Coronary artery (tissue), 2 donors: Measurements from ENCODE around the gene LUC7L3.
A peak's percentile ranks its signal among the peaks of the same experiment; 100 is the strongest.
"Not testable (repeated sequence)": the region's sequence is repeated elsewhere in the genome, so short reads cannot be mapped to it uniquely, and the experiment has no call there.

Experiments
- DNase-seq: peaks from one replicate; pipeline ENCODE4 v3.0.0-alpha.2; 2017; ENCODE audit warnings: low spot score
- H3K27ac ChIP-seq, 2 donors: fragments of 200-600 bp; sonication (generic); one replicate each; pipeline ENCODE4 v1.5.1; 2016 to 2019
- H3K4me3 ChIP-seq: fragments of 200-600 bp; sonication (generic); 2 replicates; pipeline ENCODE4 v1.5.1; 2016; ENCODE audit warnings: mild to moderate bottlenecking, moderate library complexity
- TF ChIP-seq, protein P1 (sequence below): fragments of 200-600 bp; sonication (generic); IDR thresholded peaks from one replicate; pipeline ENCODE4 v1.5.1; 2019; ENCODE audit warnings: antibody characterized with exemption

The LUC7L3 gene

DNA sequence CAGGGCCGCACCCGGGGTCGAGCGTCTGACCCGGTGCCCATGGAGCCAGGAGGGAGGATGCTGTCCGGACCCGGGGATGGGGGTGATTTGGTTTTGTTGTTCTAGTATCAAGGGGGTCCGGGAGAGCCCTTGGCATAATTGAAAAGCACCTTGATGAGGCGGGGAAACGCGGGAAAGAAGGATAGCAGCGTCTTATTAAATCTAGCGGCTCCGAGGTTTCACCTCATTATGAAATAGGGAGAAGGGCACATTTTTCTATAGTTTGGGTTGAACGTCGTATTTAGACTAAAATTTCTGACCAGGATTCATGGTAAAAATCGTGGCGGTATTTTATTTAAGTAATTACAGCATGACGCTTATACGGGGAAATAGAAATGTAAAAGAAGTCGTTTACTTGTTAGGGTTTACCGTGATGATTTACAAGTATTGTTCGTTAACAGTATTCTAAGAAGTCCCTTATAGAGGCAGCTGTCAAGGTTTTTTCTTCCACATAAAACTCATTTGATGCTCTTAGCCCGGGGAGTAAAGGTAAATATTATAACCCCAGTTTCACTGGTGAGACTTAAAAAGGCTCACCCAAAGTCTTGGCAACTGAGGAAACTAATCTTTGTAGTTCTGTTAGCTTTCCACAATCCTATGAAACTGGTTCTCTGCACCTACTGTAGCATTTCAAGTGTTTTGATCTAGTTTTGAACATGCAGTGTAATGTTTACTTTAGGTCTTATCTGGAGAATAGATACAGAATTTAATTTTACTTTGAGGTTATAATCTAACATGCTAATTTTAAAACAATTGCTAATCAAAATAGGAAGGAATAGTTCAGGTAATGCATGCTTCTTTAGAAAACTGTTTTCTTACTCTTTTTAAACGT, 756 bp downstream of the LUC7L3 start:
- TF ChIP-seq, protein P1, sequence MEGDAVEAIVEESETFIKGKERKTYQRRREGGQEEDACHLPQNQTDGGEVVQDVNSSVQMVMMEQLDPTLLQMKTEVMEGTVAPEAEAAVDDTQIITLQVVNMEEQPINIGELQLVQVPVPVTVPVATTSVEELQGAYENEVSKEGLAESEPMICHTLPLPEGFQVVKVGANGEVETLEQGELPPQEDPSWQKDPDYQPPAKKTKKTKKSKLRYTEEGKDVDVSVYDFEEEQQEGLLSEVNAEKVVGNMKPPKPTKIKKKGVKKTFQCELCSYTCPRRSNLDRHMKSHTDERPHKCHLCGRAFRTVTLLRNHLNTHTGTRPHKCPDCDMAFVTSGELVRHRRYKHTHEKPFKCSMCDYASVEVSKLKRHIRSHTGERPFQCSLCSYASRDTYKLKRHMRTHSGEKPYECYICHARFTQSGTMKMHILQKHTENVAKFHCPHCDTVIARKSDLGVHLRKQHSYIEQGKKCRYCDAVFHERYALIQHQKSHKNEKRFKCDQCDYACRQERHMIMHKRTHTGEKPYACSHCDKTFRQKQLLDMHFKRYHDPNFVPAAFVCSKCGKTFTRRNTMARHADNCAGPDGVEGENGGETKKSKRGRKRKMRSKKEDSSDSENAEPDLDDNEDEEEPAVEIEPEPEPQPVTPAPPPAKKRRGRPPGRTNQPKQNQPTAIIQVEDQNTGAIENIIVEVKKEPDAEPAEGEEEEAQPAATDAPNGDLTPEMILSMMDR: no peak
- Histone ChIP-seq H3K27ac (peak overlapping the region; percentile 97 to 98), H3K4me3 (peak overlapping the region; percentile 97)
- DNase-seq: no peak

DNA sequence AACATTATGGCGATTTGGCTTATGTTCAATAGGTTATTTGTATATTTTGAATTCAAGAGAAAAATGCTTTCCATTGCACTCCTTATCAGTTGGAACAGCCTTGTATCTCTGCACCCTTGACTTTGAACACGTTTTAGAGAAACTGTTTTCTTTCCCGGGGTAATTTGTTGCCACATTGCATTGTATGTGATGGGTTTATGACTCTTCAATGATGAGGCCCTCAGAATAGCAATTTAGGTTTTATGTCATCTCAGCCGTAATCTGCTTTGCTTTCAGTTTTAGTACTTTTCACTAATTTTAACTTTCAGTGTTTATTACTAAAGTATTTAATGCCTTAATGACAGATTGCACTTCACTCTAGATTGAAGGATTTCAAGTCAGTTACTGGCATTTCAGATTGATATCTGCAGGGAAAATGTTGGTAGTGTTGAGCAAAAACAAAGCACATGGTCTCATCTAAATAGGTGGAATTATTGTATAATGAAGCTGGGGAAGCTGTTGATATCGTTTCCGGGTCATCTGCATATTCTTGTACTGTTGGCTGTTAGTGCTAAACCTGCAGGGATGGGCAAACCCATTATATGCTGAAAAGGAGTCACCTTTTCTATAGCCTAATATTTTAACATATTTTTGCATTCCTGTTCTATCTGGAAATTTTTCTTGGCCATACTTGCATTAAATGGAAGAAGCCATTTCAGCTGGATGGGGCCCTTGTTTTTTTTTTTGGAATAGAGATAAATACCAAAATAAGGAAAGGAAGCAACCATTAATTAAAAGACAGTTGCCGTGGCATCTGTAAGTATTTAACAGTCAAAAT, 2.0 kb downstream of the LUC7L3 start:
- TF ChIP-seq, protein P1: no peak
- H3K27ac ChIP-seq: peak overlapping the region; percentile 30 to 97
- H3K4me3 ChIP-seq: peak overlapping the region; percentile 97
- no peak for DNase-seq

DNA sequence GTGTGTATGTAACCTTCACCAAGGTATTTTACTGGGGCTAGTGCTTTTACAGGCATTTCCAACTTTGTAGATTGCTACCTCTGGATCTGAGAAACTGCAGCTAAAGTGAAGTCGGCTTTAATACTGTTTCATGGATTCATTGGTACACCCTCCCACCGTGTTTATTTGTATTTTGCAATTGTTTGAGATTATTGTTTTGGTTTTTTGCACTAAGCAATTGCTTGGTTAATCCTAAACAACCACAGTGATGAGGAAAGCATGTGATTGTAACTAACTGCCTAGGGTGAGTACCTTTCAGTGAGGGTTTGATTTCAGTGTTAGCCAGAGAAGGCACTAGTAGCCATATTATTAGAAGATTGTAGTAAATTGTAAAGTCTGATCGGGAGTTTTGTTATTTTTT, 3.3 kb downstream of the LUC7L3 start:
- TF ChIP-seq, protein P1: no peak
- no peak for DNase-seq
- H3K4me3 ChIP-seq: peak overlapping the region; percentile 33
- H3K27ac ChIP-seq: no peak overlapping the region

DNA sequence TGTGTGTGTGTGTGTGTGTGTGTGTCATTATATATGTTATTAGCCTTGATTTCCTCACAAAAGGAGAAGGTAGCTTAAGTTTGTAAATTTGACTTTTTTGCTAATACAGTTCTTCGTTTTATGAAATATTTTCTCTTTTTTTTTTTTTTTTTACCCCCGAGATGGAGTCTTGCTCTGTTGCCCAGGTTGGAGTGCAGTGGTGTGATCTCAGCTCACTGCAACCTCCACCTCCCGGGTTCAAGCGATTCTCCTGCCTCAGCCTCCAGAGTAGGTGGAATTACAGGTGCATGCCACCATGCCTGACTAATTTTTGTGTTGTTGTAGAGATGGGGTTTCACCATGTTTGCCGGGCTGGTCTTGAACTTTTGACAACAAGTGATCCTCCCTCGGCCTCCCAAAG, 5.2 kb downstream of the LUC7L3 start:
- DNase-seq, H3K4me3 ChIP-seq, H3K27ac ChIP-seq: not testable (repeated sequence)

DNA sequence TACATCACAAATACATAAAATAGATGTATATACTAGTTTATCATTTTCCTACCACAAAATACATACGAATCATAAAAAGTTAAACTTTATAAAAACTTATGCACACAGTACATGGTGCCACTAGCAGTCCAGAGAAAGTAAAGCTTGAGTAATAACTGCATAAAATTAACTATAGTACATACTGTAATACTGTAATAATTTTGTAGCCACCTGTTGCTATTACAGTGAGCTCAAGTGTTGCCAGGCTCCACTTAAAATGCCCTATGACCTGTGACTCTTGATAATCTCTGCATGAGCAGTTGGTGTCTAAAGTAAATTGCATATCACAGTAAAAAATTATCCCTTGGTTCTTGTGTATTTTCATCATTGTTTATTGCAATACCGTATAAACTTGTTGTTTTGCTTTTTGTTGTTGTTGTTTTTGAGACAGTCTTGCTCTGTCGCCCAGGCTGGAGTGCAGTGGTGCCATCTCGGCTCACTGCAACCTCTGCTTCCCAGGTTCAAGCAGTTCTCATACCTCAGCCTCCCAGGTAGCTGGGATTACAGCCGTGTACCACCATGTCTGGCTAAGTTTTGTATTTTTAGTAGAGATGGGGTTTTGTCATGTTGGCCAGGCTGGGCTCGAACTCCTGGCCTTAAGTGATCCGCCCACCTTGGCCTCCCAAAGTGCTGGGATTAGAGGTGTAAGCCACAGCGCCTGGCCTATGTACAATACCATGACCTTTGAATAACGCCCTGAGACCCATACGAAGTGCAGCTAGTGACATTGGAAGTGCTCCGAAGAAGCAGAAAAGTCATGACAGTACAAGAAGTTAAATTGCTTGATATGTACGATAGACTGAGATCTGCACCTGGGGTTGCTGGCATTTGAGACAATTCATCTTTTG, 6.6 kb downstream of the LUC7L3 start:
- no peak for DNase-seq
- no peak overlapping the region for H3K27ac ChIP-seq
- TF ChIP-seq, protein P1: no peak
- no peak overlapping the region for H3K4me3 ChIP-seq

DNA sequence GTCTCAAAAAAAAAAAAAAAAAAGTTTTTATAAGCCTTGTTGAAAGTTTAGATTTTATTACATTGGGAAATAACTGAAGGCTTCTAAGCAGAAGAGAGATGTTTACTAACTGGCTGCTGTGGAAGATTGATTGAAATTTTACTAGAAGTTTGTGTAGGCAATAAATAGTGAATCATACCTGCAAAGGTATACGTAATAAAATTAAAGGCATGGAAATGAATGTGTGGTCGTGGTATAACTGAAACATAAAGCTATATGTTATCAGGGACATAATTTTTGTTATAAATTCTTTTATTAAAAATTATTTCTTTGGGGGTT, 8.7 kb downstream of the LUC7L3 start:
- DNase-seq: no peak
- Histone ChIP-seq H3K27ac (no peak overlapping the region), H3K4me3 (no peak overlapping the region)
- TF ChIP-seq, protein P1: no peak
